ENCODE measurements around the gene MGAT5. TPM values are rescaled to one million over a fixed set of nuclear protein-coding genes. Genes with fewer than 3 reads are reported as not detected.

MGAT5 gene
- total RNA-seq, 3 donors from 2014 or later (not counting 1 experiment from before 2014, with no cell fraction given) = 39.7 to 58.2 (median 57.0) TPM

- no peaks in the 10 kb centered on the region for H3K36me3 Mint-ChIP-seq
- no peak overlapping the region for H3K4me3 Mint-ChIP-seq
- Histone ChIP-seq H3K9me3 (ENCODE audit: control insufficient read depth, insufficient read depth, low read length) (no peaks in the 10 kb centered on the region), H3K4me1 (ENCODE audit: control insufficient read depth, insufficient read depth, low read length) (peaks cover 42% of the 10 kb centered on the region), H3K27me3 (ENCODE audit: control insufficient read depth, insufficient read depth, low read length) (no peaks in the 10 kb centered on the region), H3K4me3 (ENCODE audit: low read length) (no peak overlapping the region), H3K27ac (ENCODE audit: low read length) (no peak overlapping the region), H3K36me3 (ENCODE audit: control insufficient read depth, insufficient read depth, low read length) (no peaks in the 10 kb centered on the region)
- peak; percentile 91 for TF ChIP-seq CTCF (IDR thresholded peaks at IDR 0.05)
- WGBS (ENCODE audit: insufficient coverage) = 3% methylated on average over 2 of the region's 2 CpGs
- peak; percentile 62 to 86 for DNase-seq
- peak overlapping the region; percentile 16 to 42 for H3K27ac Mint-ChIP-seq
- H3K9me3 Mint-ChIP-seq = no peaks in the 10 kb centered on the region
- intact Hi-C loops (cut with micrococcal nuclease) = loop anchor here (1.0 to 10.0 kb wide), 4 partner anchors 42 to 361 kb away; no protein-coding TSS in a partner anchor
- no peaks in the 10 kb centered on the region for H3K27me3 Mint-ChIP-seq (ENCODE audit: low read depth in 2 of 2)
- H3K4me1 Mint-ChIP-seq = peaks cover 55 to 57% of the 10 kb centered on the region in 2 donors
- ATAC-seq = peak; percentile 71 to 77 (median 75)
These were observed 8.4 kb upstream of the MGAT5 start for GRCh38 chr2:134245340-134245984.

GRCh38 chr2:134246154-134246874 lies 7.6 kb upstream of the MGAT5 start:
- H3K27ac Mint-ChIP-seq = no peak overlapping the region
- H3K4me1 ChIP-seq (ENCODE audit: control insufficient read depth, insufficient read depth, low read length) = peaks cover 46% of the 10 kb centered on the region
- no peak overlapping the region for H3K4me3 ChIP-seq (ENCODE audit: low read length)
- no peaks in the 10 kb centered on the region for H3K9me3 ChIP-seq (ENCODE audit: control insufficient read depth, insufficient read depth, low read length)
- H3K36me3 ChIP-seq (ENCODE audit: control insufficient read depth, insufficient read depth, low read length) = no peaks in the 10 kb centered on the region
- no peak overlapping the region for H3K27ac ChIP-seq (ENCODE audit: low read length)
- no peaks in the 10 kb centered on the region for H3K27me3 ChIP-seq (ENCODE audit: control insufficient read depth, insufficient read depth, low read length)
- 84% methylated on average over 6 of the region's 7 CpGs for WGBS (ENCODE audit: insufficient coverage)
- no peak for DNase-seq
- peaks cover 63 to 65% of the 10 kb centered on the region in 2 donors for H3K4me1 Mint-ChIP-seq
- no peaks in the 10 kb centered on the region for H3K9me3 Mint-ChIP-seq
- H3K36me3 Mint-ChIP-seq = no peaks in the 10 kb centered on the region
- H3K4me3 Mint-ChIP-seq = no peak overlapping the region
- ATAC-seq = no peak
- no peaks in the 10 kb centered on the region for H3K27me3 Mint-ChIP-seq (ENCODE audit: low read depth in 2 of 2)
- no peak for TF ChIP-seq CTCF (IDR thresholded peaks at IDR 0.05)
- intact Hi-C loops (cut with micrococcal nuclease) = loop anchor here (5.0 to 10.0 kb wide), 3 partner anchors 41 to 362 kb away; no protein-coding TSS in a partner anchor

GRCh38 chr2:134247679-134248078 lies 6.2 kb upstream of the MGAT5 start:
- no peak overlapping the region for H3K27ac ChIP-seq (ENCODE audit: low read length)

More at GRCh38 chr2:134247679-134248078, 6.2 kb upstream of the MGAT5 start:
- no peaks in the 10 kb centered on the region for H3K9me3 Mint-ChIP-seq
- Histone ChIP-seq H3K4me3 (ENCODE audit: low read length) (no peak overlapping the region), H3K9me3 (ENCODE audit: control insufficient read depth, insufficient read depth, low read length) (no peaks in the 10 kb centered on the region), H3K27me3 (ENCODE audit: control insufficient read depth, insufficient read depth, low read length) (no peaks in the 10 kb centered on the region), H3K4me1 (ENCODE audit: control insufficient read depth, insufficient read depth, low read length) (peaks cover 56% of the 10 kb centered on the region), H3K36me3 (ENCODE audit: control insufficient read depth, insufficient read depth, low read length) (no peaks in the 10 kb centered on the region)
- ATAC-seq = no peak
- intact Hi-C loops (cut with micrococcal nuclease) = loop anchor here (5.0 to 10.0 kb wide), 3 partner anchors 40 to 363 kb away; no protein-coding TSS in a partner anchor
- H3K36me3 Mint-ChIP-seq = no peaks in the 10 kb centered on the region
- 56% methylated on average over 1 of the region's 1 CpG for WGBS (ENCODE audit: insufficient coverage)
- peaks cover 71 to 76% of the 10 kb centered on the region in 2 donors for H3K4me1 Mint-ChIP-seq
- TF ChIP-seq CTCF (IDR thresholded peaks at IDR 0.05) = no peak
- no peak for DNase-seq
- no peak overlapping the region for H3K27ac Mint-ChIP-seq
- H3K4me3 Mint-ChIP-seq = no peak overlapping the region
- peaks cover 0 to 7% of the 10 kb centered on the region in 2 donors for H3K27me3 Mint-ChIP-seq (ENCODE audit: low read depth in 2 of 2)
